Effector CD4-positive, alpha-beta T cell (primary cell): ENCODE results near the gene SDHA.
"Not testable (repeated sequence)": the region's sequence is repeated elsewhere in the genome, so short reads cannot be mapped to it uniquely, and the experiment has no call there.

Experiments
- DNase-seq: peaks from one replicate; pipeline ENCODE4 v3.0.0-alpha.2; 2020

The SDHA gene

GRCh38 chr5:263275-263974 lies 45.3 kb downstream of the SDHA start:
- DNase-seq, result not testable (repeated sequence)

- DNase-seq, result no peak
Measured at GRCh38 chr5:264338-264737, 46.2 kb downstream of the SDHA start.

- not testable (repeated sequence) for DNase-seq
Measured at GRCh38 chr5:266311-267026, 48.3 kb downstream of the SDHA start.

GRCh38 chr5:267716-268115 lies 49.6 kb downstream of the SDHA start:
- DNase-seq, result no peak

- DNase-seq, result no peak
Measured at GRCh38 chr5:270340-270739, 52.2 kb downstream of the SDHA start.

- not testable (repeated sequence) for DNase-seq
Measured at GRCh38 chr5:271828-272167, 53.7 kb downstream of the SDHA start.

GRCh38 chr5:273091-273490 lies 55.0 kb downstream of the SDHA start:
- DNase-seq, result not testable (repeated sequence)

- not testable (repeated sequence) for DNase-seq
Measured at GRCh38 chr5:273491-273890, 55.4 kb downstream of the SDHA start.

- not testable (repeated sequence) for DNase-seq
Measured at GRCh38 chr5:274346-274745, 56.2 kb downstream of the SDHA start.

- DNase-seq, result no peak
Measured at GRCh38 chr5:278646-279045, 60.5 kb downstream of the SDHA start.

GRCh38 chr5:279051-279665 lies 61.0 kb downstream of the SDHA start:
- not testable (repeated sequence) for DNase-seq

GRCh38 chr5:285991-286557 lies 68.0 kb downstream of the SDHA start:
- no peak for DNase-seq

GRCh38 chr5:290200-290599 lies 72.1 kb downstream of the SDHA start:
- DNase-seq, result not testable (repeated sequence)

GRCh38 chr5:291345-291744 lies 73.2 kb downstream of the SDHA start:
- DNase-seq, result not testable (repeated sequence)

GRCh38 chr5:294788-295187 lies 76.7 kb downstream of the SDHA start:
- DNase-seq, result not testable (repeated sequence)

- DNase-seq, result not testable (repeated sequence)
Measured at GRCh38 chr5:296207-296606, 78.1 kb downstream of the SDHA start.

- not testable (repeated sequence) for DNase-seq
Measured at GRCh38 chr5:296954-297353, 78.8 kb downstream of the SDHA start.

GRCh38 chr5:297448-297847 lies 79.3 kb downstream of the SDHA start:
- DNase-seq, result not testable (repeated sequence)

GRCh38 chr5:297991-298736 lies 80.0 kb downstream of the SDHA start:
- not testable (repeated sequence) for DNase-seq

- DNase-seq, result no peak
Measured at GRCh38 chr5:298737-299125, 80.6 kb downstream of the SDHA start.

GRCh38 chr5:299921-300320 lies 81.8 kb downstream of the SDHA start:
- not testable (repeated sequence) for DNase-seq

- not testable (repeated sequence) for DNase-seq
Measured at GRCh38 chr5:300691-301435, 82.7 kb downstream of the SDHA start.
